Gastroesophageal sphincter (tissue), 3 donors: ENCODE data around the gene C1QTNF1.

Source experiments
- POLR2A ChIP-seq, 2 donors: fragments of 450-650 bp; IDR thresholded peaks; one replicate each; pipeline ENCODE4 v1.6.1; 2017; ENCODE audit warnings: antibody characterized with exemption in 2 of 2, mild to moderate bottlenecking in 2 of 2, moderate library complexity in 1 of 2
- TF ChIP-seq, protein P1 (sequence below), 4 experiments: fragments of 200-600 bp in 2 of 4; fragments of 450-650 bp in 2 of 4; sonication (generic) in 1 of 4; IDR thresholded peaks; one replicate each; pipeline ENCODE4 v1.5.1; 2017 to 2019; ENCODE audit warnings: antibody characterized with exemption in 4 of 4, mild to moderate bottlenecking in 2 of 4, moderate library complexity in 2 of 4

GRCh38 chr17:79081571-79082276 lies 57.8 kb downstream of the C1QTNF1 start:
- TF ChIP-seq, protein P1, sequence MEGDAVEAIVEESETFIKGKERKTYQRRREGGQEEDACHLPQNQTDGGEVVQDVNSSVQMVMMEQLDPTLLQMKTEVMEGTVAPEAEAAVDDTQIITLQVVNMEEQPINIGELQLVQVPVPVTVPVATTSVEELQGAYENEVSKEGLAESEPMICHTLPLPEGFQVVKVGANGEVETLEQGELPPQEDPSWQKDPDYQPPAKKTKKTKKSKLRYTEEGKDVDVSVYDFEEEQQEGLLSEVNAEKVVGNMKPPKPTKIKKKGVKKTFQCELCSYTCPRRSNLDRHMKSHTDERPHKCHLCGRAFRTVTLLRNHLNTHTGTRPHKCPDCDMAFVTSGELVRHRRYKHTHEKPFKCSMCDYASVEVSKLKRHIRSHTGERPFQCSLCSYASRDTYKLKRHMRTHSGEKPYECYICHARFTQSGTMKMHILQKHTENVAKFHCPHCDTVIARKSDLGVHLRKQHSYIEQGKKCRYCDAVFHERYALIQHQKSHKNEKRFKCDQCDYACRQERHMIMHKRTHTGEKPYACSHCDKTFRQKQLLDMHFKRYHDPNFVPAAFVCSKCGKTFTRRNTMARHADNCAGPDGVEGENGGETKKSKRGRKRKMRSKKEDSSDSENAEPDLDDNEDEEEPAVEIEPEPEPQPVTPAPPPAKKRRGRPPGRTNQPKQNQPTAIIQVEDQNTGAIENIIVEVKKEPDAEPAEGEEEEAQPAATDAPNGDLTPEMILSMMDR (IDR thresholded peaks at IDR 0.05): no peak
- no peak for TF ChIP-seq POLR2A (IDR thresholded peaks at IDR 0.05)
